ENCODE data around the gene RALY.

- TF ChIP-seq CTCF (IDR thresholded peaks at IDR 0.05; ENCODE audit: poor library complexity) (no peak), EZH2 (IDR thresholded peaks at IDR 0.05; ENCODE audit: borderline replicate concordance) (no peak)
Measured at GRCh38 chr20:33990075-33990474, 3.6 kb upstream of the RALY start.

Data from hepatocyte (in vitro differentiated cells).